A673 (cell line): ENCODE measurements around the gene ASTN1.

Experiments used
- EZH2 ChIP-seq: fragments of 200-600 bp; sonication (generic); IDR thresholded peaks from 2 replicates; pipeline ENCODE4 v1.6.1; 2017; ENCODE audit warnings: borderline replicate concordance, low read depth, mild to moderate bottlenecking, mixed read lengths, antibody characterized with exemption, low read length; ENCODE audit not compliant: poor library complexity, severe bottlenecking
- TF ChIP-seq, protein P1 (sequence below): fragments of 300-800, 200-600 bp; sonication (generic); conservative IDR thresholded peaks from 2 replicates; pipeline ENCODE4 v1.5.1; 2017; ENCODE audit warnings: low read depth, mild to moderate bottlenecking, antibody characterized with exemption, low read length, moderate library complexity, mixed read lengths

DNA sequence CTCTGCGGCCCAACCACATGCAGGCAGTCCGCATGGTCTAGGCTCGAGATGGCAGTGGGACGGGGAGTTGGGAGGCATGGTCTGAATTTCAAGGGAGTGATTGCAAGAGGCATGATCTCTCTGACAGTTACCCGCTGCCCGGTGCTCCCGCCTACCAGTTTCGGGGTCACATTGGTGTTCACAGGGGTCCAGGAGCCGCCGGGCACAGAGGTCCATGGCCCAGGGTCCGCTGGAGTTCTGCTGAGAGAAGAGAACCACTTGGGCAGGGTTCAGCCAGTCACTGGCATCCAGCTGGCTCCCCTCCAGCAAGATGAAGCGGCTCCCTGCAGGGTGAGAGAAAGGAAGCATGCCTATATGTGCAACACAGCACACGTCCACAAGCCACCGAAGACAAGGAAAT is 141.3 kb downstream of the ASTN1 start:
- TF ChIP-seq, protein P1, sequence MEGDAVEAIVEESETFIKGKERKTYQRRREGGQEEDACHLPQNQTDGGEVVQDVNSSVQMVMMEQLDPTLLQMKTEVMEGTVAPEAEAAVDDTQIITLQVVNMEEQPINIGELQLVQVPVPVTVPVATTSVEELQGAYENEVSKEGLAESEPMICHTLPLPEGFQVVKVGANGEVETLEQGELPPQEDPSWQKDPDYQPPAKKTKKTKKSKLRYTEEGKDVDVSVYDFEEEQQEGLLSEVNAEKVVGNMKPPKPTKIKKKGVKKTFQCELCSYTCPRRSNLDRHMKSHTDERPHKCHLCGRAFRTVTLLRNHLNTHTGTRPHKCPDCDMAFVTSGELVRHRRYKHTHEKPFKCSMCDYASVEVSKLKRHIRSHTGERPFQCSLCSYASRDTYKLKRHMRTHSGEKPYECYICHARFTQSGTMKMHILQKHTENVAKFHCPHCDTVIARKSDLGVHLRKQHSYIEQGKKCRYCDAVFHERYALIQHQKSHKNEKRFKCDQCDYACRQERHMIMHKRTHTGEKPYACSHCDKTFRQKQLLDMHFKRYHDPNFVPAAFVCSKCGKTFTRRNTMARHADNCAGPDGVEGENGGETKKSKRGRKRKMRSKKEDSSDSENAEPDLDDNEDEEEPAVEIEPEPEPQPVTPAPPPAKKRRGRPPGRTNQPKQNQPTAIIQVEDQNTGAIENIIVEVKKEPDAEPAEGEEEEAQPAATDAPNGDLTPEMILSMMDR = no peak
- no peak for TF ChIP-seq EZH2
